ENCODE data around the gene LYPD6.

GRCh38 chr2:149413487-149413886, 83.1 kb downstream of the LYPD6 start:
- TF ChIP-seq POLR2A (IDR thresholded peaks at IDR 0.05) (no peak), CTCF (IDR thresholded peaks at IDR 0.05) (no peak)
